ENCODE measurements around the gene GPANK1. TPM values are rescaled to one million over a fixed set of nuclear protein-coding genes. Genes with fewer than 3 reads are reported as not detected.

Gene GPANK1
- total and polyA plus RNA-seq, 10 of the 15 experiments (the other 5 are each of a cell fraction or from before 2014, with no cell fraction given) = 11.7 to 36.3 (median 17.5) TPM

GRCh38 chr6:31629014-31629413 is 35.8 kb downstream of the GPANK1 start:
- TF ChIP-seq YBX1 (IDR thresholded peaks at IDR 0.05) (no peak), HCFC1 (IDR thresholded peaks at IDR 0.05; ENCODE audit: low read length) (no peak), YY1 (IDR thresholded peaks at IDR 0.05; ENCODE audit: low read depth, low read length) (no peak)
- DNase-seq (ENCODE audit: low read depth, low spot score) = no peak

GRCh38 chr6:31627690-31628287 is 37.0 kb downstream of the GPANK1 start:
- CTCF ChIA-PET = no interaction called here
- no TSS peak for BruUV-seq (replicated peaks)
- no peak for TF ChIP-seq DPF2 (IDR thresholded peaks at IDR 0.05)
- TF ChIP-seq KDM1A (IDR thresholded peaks at IDR 0.05; ENCODE audit: borderline replicate concordance) = no peak
- no peak for TF ChIP-seq SIX5 (IDR thresholded peaks at IDR 0.05; ENCODE audit: low read depth, low read length, severe bottlenecking)
- TF ChIP-seq FOXK2 (IDR thresholded peaks at IDR 0.05) = no peak
- no peak for TF ChIP-seq GATAD2B (conservative IDR thresholded peaks at IDR 0.05; ENCODE audit: low read depth)
- TF ChIP-seq IRF5 (IDR thresholded peaks at IDR 0.05; ENCODE audit: borderline replicate concordance) = no peak
- TF ChIP-seq POLR2AphosphoS2 (IDR thresholded peaks at IDR 0.05; ENCODE audit: low read depth, low read length) = no peak
- no peak for TF ChIP-seq PAX8 (IDR thresholded peaks at IDR 0.05)
- no peak for TF ChIP-seq E2F4 (IDR thresholded peaks at IDR 0.05; ENCODE audit: low read depth, low read length)
- no peak for TF ChIP-seq TBL1XR1 (IDR thresholded peaks at IDR 0.05; ENCODE audit: low read depth, low read length)
- TF ChIP-seq RB1 (IDR thresholded peaks at IDR 0.05; ENCODE audit: borderline replicate concordance) = no peak
- no peak for TF ChIP-seq POLR2AphosphoS5 (IDR thresholded peaks at IDR 0.05; ENCODE audit: low read length)

More at GRCh38 chr6:31629014-31629413, 35.8 kb downstream of the GPANK1 start:
- H3K9me3 ChIP-seq (replicated peaks; ENCODE audit: control insufficient read depth, insufficient read depth, low read length) = no peaks in the 10 kb centered on the region
- ChIA-PET RAD21 (ENCODE audit: unreplicated experiment) (no interaction called here), POLR2A (interaction anchor here (0.5 to 1.5 kb wide), 2 partner anchors 10 to 28 kb away, joined by 3 read pairs; no protein-coding TSS in a partner anchor), SMC1A (ENCODE audit: uncharacterized antibody, unreplicated experiment) (interaction anchor here (1.2 kb wide), 1 partner anchor 11 kb away, joined by 4 read pairs; no protein-coding TSS in a partner anchor), CTCF (interaction anchor here (0.8 to 1.0 kb wide), 2 partner anchors 23 to 30 kb away, joined by 3 read pairs; no protein-coding TSS in a partner anchor)
- H3K36me3 ChIP-seq (ENCODE audit: control insufficient read depth in 2 of 2, insufficient read depth in 2 of 2, low read length in 1 of 2) = peaks cover 51 to 69% of the 10 kb centered on the region in 2 experiments
- H4K20me1 ChIP-seq (ENCODE audit: control insufficient read depth, insufficient read depth) = no peaks in the 10 kb centered on the region
- no TSS peak for BruUV-seq (replicated peaks)
- intact Hi-C loops (cut with micrococcal nuclease; ENCODE audit: unreplicated experiment) (no loop called here), in situ Hi-C loops (cut with MboI) (no loop called here)
- peaks cover 5% of the 10 kb centered on the region for H3K79me2 ChIP-seq (ENCODE audit: control insufficient read depth, insufficient read depth, low read length)
- no peak overlapping the region for H3K4me3 ChIP-seq
- FAIRE-seq (no peak), ATAC-seq (no peak)
- no peak overlapping the region for H3K9ac ChIP-seq (ENCODE audit: control insufficient read depth, insufficient read depth, low read length)
- no peaks in the 10 kb centered on the region for H3K27me3 ChIP-seq (replicated peaks in 1 of 2; ENCODE audit: control insufficient read depth in 2 of 2, insufficient read depth in 2 of 2, low read length in 1 of 2)
- H3K4me1 ChIP-seq (ENCODE audit: control insufficient read depth, insufficient read depth, low read length) = no peaks in the 10 kb centered on the region
- H2AFZ ChIP-seq (ENCODE audit: control insufficient read depth, low read depth, low read length) = no peak overlapping the region
- H3K27ac ChIP-seq (ENCODE audit: control insufficient read depth, insufficient read depth) = no peak overlapping the region
- no peak overlapping the region for H3K4me2 ChIP-seq (ENCODE audit: control insufficient read depth, insufficient read depth)
- WGBS (ENCODE audit: insufficient coverage, insufficient replicate concordance, low lambda C conversion rate, missing lambda C conversion rate) = 84% methylated on average over 7 of the region's 7 CpGs

More at GRCh38 chr6:31627690-31628287, 37.0 kb downstream of the GPANK1 start:
- Histone ChIP-seq H4K20me1 (ENCODE audit: control insufficient read depth, insufficient read depth) (no peaks in the 10 kb centered on the region), H3K36me3 (ENCODE audit: control insufficient read depth in 2 of 2, insufficient read depth in 2 of 2, low read length in 1 of 2) (peaks cover 51 to 66% of the 10 kb centered on the region in 2 experiments), H3K9ac (ENCODE audit: control insufficient read depth, insufficient read depth, low read length) (no peak overlapping the region), H2AFZ (ENCODE audit: control insufficient read depth, low read depth, low read length) (no peak overlapping the region), H3K79me2 (ENCODE audit: control insufficient read depth, insufficient read depth, low read length) (peaks cover 16% of the 10 kb centered on the region), H3K27ac (ENCODE audit: control insufficient read depth, insufficient read depth) (no peak overlapping the region), H3K4me1 (ENCODE audit: control insufficient read depth, insufficient read depth, low read length) (no peaks in the 10 kb centered on the region; the same call in 1 of the 2 replicates), H3K9me3 (replicated peaks; ENCODE audit: control insufficient read depth, insufficient read depth, low read length) (no peaks in the 10 kb centered on the region), H3K4me3 (no peak overlapping the region), H3K27me3 (replicated peaks in 1 of 2; ENCODE audit: control insufficient read depth in 2 of 2, insufficient read depth in 2 of 2, low read length in 1 of 2) (no peaks in the 10 kb centered on the region), H3K4me2 (ENCODE audit: control insufficient read depth, insufficient read depth) (no peak overlapping the region)
- ChIA-PET POLR2A (interaction anchor here (1.2 to 1.6 kb wide), 3 partner anchors 11 to 33 kb away, joined by 3 to 8 read pairs (median 3); partner anchors contain the start of gene C6orf47), RAD21 (ENCODE audit: unreplicated experiment) (no interaction called here), SMC1A (ENCODE audit: uncharacterized antibody, unreplicated experiment) (interaction anchor here (1.3 kb wide), 1 partner anchor 24 kb away, joined by 9 read pairs; the partner anchor contains the start of gene BAG6)
- ATAC-seq (no peak), FAIRE-seq (no peak), DNase-seq (ENCODE audit: low read depth, low spot score) (no peak)
- in situ Hi-C loops (cut with MboI) (no loop called here), intact Hi-C loops (cut with micrococcal nuclease; ENCODE audit: unreplicated experiment) (no loop called here)
- WGBS (ENCODE audit: insufficient coverage, insufficient replicate concordance, low lambda C conversion rate, missing lambda C conversion rate) = 98% methylated on average over 10 of the region's 19 CpGs

All from GM12878 (cell line).